Activated T-helper 1 cell treated with anti-CD3 and anti-CD28 coated beads, Interleukin-12 subunit alpha, Interleukin-12 subunit beta, Interleukin-2, Interleukin-4 antibody, amounts not matched to agents 30 ng/mL and 10 ng/mL and 1 ng/mL, durations not matched to agents 14 hours and 24 hours and 36 hours (primary cell): ENCODE data around the gene PRX. TPM values are rescaled to one million over a fixed set of nuclear protein-coding genes. Genes with fewer than 3 reads are reported as not detected.

Experiments used
- DNase-seq: peaks from one replicate; pipeline ENCODE4 v3.0.0; 2021; ENCODE audit warnings: low spot score
- H3K27ac Mint-ChIP-seq: one replicate; pipeline ENCODE4 v1.8.0; 2021; ENCODE audit warnings: mild to moderate bottlenecking, mixed read lengths
- H3K27me3 Mint-ChIP-seq: one replicate; pipeline ENCODE4 v1.8.0; 2022; ENCODE audit warnings: mild to moderate bottlenecking, moderate library complexity, mixed read lengths; ENCODE audit not compliant: insufficient read depth
- H3K36me3 Mint-ChIP-seq: one replicate; pipeline ENCODE4 v1.8.0; 2021; ENCODE audit warnings: low read depth, mixed read lengths
- H3K4me1 Mint-ChIP-seq: one replicate; pipeline ENCODE4 v1.8.0; 2021; ENCODE audit warnings: low read depth, mixed read lengths
- H3K4me3 Mint-ChIP-seq: one replicate; pipeline ENCODE4 v1.8.0; 2021; ENCODE audit warnings: mild to moderate bottlenecking, moderate library complexity, mixed read lengths
- H3K9me3 Mint-ChIP-seq: one replicate; pipeline ENCODE4 v1.8.0; 2021; ENCODE audit warnings: mixed read lengths
- intact Hi-C: fragments of 100-400 bp; cut with micrococcal nuclease; formaldehyde crosslinking; loops from one replicate; pipeline ENCODE4 v1.15.1; 2024
- total RNA-seq: library from RNA; stranded (reverse); gene quantifications from 2 replicates; pipeline ENCODE4 v1.2.3, GENCODE V29; 2022

The PRX gene
- total RNA-seq, 1 donor from 2014 or later = 0.99 TPM

DNA sequence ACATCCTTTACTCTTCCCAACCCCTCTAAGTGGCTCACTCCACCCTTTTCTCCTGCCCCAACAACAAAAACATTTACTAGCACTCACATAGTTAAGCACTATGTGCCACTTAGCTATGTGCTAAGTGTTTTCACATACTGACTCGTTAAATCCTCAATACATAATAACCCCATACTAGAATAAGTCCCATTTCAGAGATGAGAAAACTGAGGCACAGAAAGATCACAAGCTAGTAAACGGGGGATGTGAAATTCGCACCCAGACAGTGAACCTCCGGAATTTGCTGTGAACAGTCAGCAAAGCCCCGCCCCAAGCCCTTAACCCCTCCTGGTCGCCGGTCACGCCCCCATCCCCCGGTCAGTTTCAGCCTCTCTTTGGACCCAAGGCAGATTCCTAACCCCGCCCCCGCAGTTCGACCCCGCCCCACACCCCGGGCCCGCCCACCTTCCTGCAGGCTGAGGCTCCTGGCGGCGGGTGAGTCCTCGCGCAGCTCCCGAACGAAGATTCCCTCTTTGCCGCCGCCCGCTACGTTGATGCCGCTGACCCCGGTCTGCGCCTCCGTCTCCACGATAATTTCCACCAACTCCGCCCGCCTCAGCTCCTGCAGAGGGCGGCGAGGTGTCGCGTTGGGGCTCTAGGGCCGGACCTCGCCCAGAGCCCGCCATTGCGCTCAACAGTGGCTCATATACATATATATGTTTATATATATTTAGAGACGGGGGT lies 9.8 kb downstream of the PRX start:
- Mint-ChIP-seq H3K4me1 (peaks cover 21% of the 10 kb centered on the region), H3K4me3 (peak overlapping the region; percentile 83), H3K9me3 (no peaks in the 10 kb centered on the region), H3K27ac (peak overlapping the region; percentile 72), H3K36me3 (no peaks in the 10 kb centered on the region), H3K27me3 (peaks cover 7% of the 10 kb centered on the region)
- intact Hi-C loops = loop anchor here (1.0 to 5.0 kb wide), 5 partner anchors 18 to 347 kb away; partner anchors contain the start of genes ACTMAP, AKT2, C19orf47 and PLD3
- peak; percentile 80 for DNase-seq

DNA sequence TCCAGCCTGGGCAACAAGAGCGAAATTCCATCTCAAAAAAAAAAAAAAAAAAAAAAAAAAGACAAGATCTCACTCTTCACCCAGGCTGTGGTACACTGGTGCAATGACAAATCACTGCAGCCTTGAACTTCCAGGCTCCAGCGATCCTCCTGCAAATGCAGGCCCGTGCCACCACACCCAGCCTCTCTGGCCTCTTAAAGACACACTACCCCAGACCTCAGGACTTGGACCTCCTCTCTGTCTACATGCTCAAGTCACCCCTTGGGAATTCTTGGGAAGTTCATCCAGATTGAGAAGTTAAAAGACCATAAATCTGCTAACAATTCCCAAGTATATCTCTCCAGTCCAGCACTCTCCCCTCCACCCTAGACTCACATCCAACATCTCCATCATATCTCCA lies 12.6 kb downstream of the PRX start:
- DNase-seq = no peak
- no peak overlapping the region for H3K4me3 Mint-ChIP-seq
- no peak overlapping the region for H3K27ac Mint-ChIP-seq
- H3K4me1 Mint-ChIP-seq = peaks cover 21% of the 10 kb centered on the region
- intact Hi-C loops = loop anchor here (5.0 kb wide), 2 partner anchors 93 to 113 kb away; partner anchors contain the start of gene AKT2
- no peaks in the 10 kb centered on the region for H3K36me3 Mint-ChIP-seq
- peaks cover 7% of the 10 kb centered on the region for H3K27me3 Mint-ChIP-seq
- H3K9me3 Mint-ChIP-seq = no peaks in the 10 kb centered on the region

DNA sequence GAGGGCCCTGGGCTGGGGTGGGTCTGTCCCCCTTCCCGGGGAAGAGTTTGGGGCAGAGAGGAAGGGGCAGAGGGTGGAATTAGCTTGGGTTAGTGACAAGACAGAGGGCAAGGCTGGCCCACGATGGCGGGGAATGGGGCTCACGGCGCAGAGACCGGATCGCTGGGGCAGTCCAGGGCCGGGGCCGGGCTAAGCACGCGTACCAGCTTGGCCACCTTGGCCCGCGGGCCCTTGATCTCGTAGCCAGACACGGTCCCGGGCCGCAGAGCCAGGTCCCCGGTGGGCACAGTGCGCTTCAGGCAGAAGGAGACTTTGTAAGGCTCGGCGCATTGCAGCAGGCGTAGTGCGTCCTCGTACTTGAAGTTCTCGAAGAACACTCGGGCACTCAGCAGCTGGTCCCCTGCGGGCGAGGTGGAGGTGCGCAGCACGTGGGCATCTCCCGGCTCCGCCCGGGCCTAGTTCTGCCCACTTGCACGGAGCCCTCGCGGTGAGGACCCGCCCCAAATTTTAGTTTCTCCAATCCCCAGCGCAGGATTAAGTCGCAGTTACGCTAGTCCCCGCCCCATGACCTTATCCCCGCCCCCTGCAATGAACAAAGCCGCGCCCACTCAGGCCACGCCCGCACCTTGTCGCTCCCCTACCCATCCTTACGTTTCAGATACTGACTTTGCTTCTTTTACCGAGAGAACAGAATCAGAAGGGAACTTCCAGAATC lies 14.6 kb downstream of the PRX start:
- H3K4me3 Mint-ChIP-seq = no peak overlapping the region
- intact Hi-C loops = no loop called here

DNA sequence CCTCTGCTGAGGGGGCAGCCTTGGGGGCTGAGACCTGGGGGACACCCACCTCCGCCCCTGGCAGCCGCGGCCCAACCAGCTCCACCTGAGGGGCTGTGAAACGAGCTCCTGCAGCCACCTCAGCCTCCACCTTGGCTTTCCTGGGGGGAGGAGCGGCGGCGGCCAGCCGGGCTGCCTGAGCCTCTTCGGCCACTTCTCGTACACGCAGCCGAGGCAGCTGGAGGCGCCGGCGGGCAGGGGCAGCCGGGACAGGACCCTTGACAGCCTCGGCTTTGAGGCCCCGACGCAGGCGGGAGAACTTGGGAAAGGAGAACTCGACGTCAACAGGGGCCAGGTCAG lies 15.6 kb downstream of the PRX start:
- H3K27ac Mint-ChIP-seq = no peak overlapping the region
- peaks cover 10% of the 10 kb centered on the region for H3K4me1 Mint-ChIP-seq
- no peak for DNase-seq
- no peaks in the 10 kb centered on the region for H3K9me3 Mint-ChIP-seq
- intact Hi-C loops = no loop called here
- H3K27me3 Mint-ChIP-seq = peaks cover 7% of the 10 kb centered on the region
- no peaks in the 10 kb centered on the region for H3K36me3 Mint-ChIP-seq
- no peak overlapping the region for H3K4me3 Mint-ChIP-seq

More for the DNA sequence above, 14.6 kb downstream of the PRX start:
- H3K4me1 Mint-ChIP-seq = peaks cover 18% of the 10 kb centered on the region
- H3K27ac Mint-ChIP-seq = no peak overlapping the region
- H3K27me3 Mint-ChIP-seq = peaks cover 7% of the 10 kb centered on the region
- no peaks in the 10 kb centered on the region for H3K36me3 Mint-ChIP-seq
- no peaks in the 10 kb centered on the region for H3K9me3 Mint-ChIP-seq
- DNase-seq = peak; percentile 47

DNA sequence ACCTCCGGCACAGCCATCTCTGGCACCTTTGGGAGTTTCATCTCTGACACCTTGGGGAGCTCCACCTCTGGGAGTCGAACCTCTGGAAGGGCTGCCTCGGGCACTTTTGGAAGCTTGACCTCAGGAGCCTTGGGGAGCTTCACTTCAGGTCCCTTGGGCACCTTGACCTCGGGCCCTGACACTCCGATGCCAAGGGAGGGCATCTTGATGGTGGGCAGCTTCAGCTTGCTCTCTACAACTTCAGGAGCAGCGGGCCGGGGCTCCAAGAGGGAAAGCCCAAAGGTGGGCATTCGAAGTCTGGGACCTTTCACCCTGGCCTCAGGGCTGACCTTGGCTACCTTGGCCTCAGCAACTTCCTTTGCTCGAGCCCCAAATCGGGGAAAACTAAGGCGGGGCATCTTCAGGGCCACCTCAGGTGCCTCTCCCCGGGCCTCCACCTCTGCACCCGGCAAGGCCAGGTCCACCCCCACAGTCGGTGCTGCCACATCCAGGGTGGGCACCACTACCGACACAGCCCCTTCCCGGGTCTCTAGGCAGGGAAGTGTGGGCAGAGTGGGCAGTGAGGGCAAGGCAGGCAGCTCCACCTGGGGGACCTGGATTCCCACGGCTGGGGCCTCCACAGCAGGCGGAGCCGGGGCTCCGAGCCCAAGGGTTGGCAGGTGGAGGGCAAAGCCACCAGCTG lies 16.2 kb downstream of the PRX start:
- H3K4me1 Mint-ChIP-seq = peaks cover 10% of the 10 kb centered on the region

DNA sequence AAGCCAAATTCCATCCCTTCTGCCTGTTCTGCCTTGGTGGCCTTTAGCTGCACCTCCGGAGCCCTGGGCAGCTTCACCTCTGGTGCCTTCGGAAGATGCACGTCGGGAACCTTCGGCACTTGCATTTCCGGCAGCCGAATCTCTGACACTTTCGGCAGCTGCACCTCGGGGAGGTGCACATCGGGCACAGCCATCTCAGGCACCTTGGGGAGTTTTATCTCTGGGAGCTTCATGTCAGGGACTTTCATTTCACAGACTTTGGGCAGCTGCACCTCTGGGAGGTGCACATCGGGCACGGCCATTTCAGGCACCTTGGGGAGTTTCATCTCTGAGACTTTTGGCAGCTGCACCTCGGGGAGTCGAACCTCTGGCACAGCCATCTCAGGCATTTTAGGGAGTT lies 17.2 kb downstream of the PRX start:
- Mint-ChIP-seq H3K4me3 (no peak overlapping the region), H3K27ac (no peak overlapping the region), H3K27me3 (peaks cover under 1% of the 10 kb centered on the region), H3K9me3 (no peaks in the 10 kb centered on the region), H3K36me3 (no peaks in the 10 kb centered on the region), H3K4me1 (peaks cover 10% of the 10 kb centered on the region)
- intact Hi-C loops = no loop called here
- no peak for DNase-seq

More for the DNA sequence above, 16.2 kb downstream of the PRX start:
- Mint-ChIP-seq H3K27me3 (peaks cover 7% of the 10 kb centered on the region), H3K9me3 (no peaks in the 10 kb centered on the region), H3K27ac (no peak overlapping the region), H3K4me3 (no peak overlapping the region), H3K36me3 (no peaks in the 10 kb centered on the region)
- DNase-seq = no peak
- intact Hi-C loops = no loop called here

DNA sequence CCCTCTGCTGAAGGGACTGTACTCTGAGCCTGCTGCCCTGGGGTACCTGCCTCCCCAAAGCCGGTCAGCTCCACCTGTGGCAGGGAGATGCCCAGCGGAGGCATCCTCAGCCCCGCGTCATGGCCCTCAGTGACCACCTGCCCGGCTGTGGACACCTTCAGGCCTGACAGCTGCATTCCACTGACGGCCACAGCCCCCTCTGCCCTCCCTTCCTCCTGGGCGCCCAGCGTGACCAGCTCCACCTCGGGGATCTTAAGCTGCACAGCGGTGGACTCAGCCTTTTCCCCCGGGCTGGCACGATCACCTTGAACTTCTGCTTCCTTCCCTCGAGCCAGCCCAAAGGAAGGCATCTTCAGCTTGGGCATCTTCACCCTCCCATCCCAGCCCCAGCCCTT lies 18.4 kb downstream of the PRX start:
- H3K36me3 Mint-ChIP-seq = no peaks in the 10 kb centered on the region
- peaks cover 10% of the 10 kb centered on the region for H3K4me1 Mint-ChIP-seq
- no peaks in the 10 kb centered on the region for H3K27me3 Mint-ChIP-seq
- intact Hi-C loops = no loop called here
- no peak overlapping the region for H3K27ac Mint-ChIP-seq
- H3K4me3 Mint-ChIP-seq = no peak overlapping the region
- no peaks in the 10 kb centered on the region for H3K9me3 Mint-ChIP-seq
- no peak for DNase-seq

DNA sequence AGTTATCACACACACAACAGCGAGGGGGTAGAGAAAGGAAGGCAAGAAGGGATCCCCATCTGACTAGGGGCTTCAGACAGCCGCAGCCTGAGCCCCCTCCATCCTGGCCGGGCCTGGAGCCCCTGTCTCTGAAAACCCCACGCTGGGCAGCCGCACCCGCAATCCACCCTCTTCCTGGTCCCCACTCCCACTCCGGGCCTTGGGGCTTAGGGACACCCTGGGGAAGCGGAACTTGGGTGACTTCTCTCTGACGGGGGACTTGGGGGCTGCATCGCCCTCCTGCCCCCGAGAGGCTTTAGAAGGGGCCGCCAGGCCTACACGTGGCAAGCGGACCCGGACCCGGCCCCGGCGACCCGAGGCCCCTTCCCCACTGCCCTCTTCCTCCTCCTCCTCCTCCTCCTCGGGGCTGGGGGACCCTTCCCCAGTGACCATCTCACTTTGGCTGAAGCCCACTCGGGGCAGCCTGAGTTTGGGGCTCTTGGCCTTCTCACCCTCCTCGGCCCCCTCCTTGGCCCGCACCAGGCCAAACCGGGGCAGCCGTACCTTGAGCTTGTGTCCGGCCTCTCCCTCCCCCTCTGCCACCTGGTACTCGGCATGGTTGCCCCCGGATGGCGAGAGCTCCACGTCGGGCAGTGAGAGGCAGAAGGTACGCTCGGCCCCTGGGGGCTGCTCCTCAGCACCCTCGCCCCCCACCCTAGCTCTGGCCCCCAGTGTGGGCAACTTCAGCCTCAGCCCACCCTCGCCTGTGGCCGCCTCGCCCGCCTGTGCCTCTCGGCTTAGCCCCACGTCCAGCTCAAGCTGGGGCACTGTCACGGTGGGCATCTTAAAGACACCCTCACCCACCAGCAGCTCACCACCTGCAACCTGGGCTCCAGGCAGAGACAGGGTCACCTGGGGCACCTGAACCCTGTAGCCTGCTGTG lies 19.0 kb downstream of the PRX start:
- H3K9me3 Mint-ChIP-seq = no peaks in the 10 kb centered on the region
- no peaks in the 10 kb centered on the region for H3K36me3 Mint-ChIP-seq
- no peak overlapping the region for H3K27ac Mint-ChIP-seq
- intact Hi-C loops = no loop called here
- no peak overlapping the region for H3K4me3 Mint-ChIP-seq
- DNase-seq = no peak
- H3K27me3 Mint-ChIP-seq = no peaks in the 10 kb centered on the region
- H3K4me1 Mint-ChIP-seq = peaks cover 6% of the 10 kb centered on the region

DNA sequence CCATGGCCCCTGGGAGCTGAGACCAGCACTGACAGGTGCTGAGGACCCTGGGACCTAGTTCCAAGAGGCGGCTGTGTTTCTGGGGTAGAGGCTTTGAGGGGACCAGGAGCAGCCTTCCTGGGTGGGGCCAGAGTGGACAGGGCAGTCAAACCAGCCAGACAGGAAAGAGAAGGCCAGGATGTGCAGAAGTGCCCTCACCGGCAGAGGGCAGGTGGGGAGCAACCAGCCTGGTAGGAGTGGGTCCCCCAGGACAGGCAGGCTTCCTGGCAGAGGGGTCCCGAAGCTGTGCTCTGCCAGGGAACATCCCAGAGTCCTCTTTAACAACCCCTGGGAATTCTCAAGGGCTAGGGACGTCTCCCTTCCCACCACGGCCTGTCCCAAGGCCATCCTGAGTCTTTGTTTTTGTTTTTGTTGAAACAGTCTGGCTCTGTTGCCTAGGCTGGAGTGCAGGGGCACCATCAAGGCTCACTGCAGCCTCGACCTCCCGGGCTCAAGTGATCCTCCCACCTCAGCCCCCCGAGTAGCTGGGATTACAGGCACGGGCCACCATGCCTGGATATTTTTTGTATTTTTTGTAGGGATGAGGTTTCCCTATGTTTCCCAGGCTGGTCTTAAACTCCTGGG lies 20.2 kb downstream of the PRX start:
- H3K27ac Mint-ChIP-seq = no peak overlapping the region
- no peaks in the 10 kb centered on the region for H3K36me3 Mint-ChIP-seq
- H3K4me3 Mint-ChIP-seq = no peak overlapping the region
- no peak for DNase-seq
- intact Hi-C loops = no loop called here
- H3K4me1 Mint-ChIP-seq = no peaks in the 10 kb centered on the region
- no peaks in the 10 kb centered on the region for H3K9me3 Mint-ChIP-seq
- peaks cover 2% of the 10 kb centered on the region for H3K27me3 Mint-ChIP-seq

DNA sequence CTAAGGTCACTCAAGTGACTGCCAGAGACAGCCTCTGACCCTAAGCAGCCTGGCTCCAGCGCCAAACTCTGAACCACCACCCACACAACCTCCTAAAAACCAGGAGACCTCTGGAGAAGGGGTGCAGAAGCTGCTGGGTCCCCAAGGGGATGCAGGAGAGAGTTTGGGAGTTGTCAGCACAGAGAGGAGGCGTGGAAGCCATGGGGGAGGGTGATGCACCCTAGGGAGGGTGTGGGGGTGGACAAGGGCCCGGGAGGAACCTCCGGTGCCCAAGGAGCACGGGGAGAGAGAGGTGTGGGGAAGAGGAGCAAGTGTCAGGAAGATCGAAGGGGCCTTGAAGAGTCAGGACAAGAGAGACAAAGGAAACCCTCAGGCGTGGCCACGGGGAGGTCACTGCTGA lies 21.1 kb downstream of the PRX start:
- no peak overlapping the region for H3K4me3 Mint-ChIP-seq
- no peaks in the 10 kb centered on the region for H3K9me3 Mint-ChIP-seq
- no peaks in the 10 kb centered on the region for H3K4me1 Mint-ChIP-seq
- no peak overlapping the region for H3K27ac Mint-ChIP-seq
- H3K27me3 Mint-ChIP-seq = peaks cover 2% of the 10 kb centered on the region
- DNase-seq = no peak
- H3K36me3 Mint-ChIP-seq = no peaks in the 10 kb centered on the region
- intact Hi-C loops = no loop called here

DNA sequence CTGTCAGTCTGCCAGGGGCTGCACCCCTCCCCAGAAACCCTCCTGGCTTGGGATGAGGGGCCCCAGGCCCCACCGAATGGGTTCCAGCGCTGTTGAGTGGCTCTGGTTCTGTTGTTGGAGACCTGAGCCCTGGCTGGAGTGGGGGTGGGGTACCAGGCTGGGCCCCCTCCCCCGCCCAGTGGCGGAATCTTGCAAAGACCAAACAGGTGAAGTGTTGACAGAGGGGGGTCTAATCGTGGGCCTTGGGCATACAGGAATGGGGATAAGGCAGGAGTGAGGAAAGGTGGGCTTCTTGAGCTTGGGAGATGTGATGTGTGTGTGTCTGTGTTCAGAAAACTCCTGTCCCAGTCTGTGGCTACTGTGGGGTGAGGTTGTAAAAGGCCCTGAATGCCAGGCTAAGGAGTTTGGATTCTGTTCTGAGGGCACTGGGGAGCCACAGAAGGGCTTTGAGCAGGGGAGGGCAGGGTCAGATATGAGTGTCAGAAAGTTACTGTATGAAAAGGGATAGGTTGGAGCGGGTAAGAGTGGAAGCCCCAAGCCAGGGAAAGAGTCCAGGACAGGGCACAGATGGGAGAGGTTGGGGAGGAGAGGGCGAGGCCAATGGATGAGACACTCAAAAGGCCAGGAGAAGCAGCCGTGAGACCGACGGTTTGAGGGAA lies 23.0 kb downstream of the PRX start, which contains the start of gene HIPK4:
Gene HIPK4 (minus strand): TSS at position 98 of the 659 bp plus-strand sequence. CDS start 279 bp downstream, outside the sequence.
- intact Hi-C loops = no loop called here
- peaks cover 2% of the 10 kb centered on the region for H3K27me3 Mint-ChIP-seq
- H3K36me3 Mint-ChIP-seq = no peaks in the 10 kb centered on the region
- H3K4me3 Mint-ChIP-seq = no peak within 1 kb of the TSS
- H3K4me1 Mint-ChIP-seq = no peaks in the 10 kb centered on the region
- no peaks in the 10 kb centered on the region for H3K9me3 Mint-ChIP-seq
- H3K27ac Mint-ChIP-seq = no peak within 1 kb of the TSS
- DNase-seq = no peak
